ENCODE measurements around the gene MSI2. TPM values are rescaled to one million over a fixed set of nuclear protein-coding genes. Genes with fewer than 3 reads are reported as not detected.
A peak's percentile ranks its signal among the peaks of the same experiment; 100 is the strongest.
"Not testable (repeated sequence)": the region's sequence is repeated elsewhere in the genome, so short reads cannot be mapped to it uniquely, and the experiment has no call there.

MSI2 gene
- total RNA-seq, 1 donor from 2014 or later: 67.9 TPM

DNA sequence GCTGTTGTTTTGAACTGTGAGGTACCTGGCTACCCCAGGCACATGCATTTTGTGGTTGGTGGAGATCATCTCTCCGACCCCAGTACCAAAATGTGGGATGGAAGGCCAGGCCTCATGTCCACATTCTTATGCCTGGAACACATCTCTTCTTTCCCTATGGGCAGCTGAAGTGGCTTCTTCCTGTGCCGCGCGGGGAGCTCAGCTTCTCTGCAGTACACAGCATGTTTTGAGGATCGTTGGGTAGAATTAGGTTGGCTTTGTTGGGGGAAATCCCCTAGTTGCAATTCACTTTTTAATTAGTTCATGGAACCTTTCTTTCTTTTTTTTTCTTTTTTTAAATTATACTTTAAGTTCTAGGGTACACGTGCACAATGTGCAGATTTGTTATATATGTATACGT is 242.1 kb downstream of the MSI2 start:
- Mint-ChIP-seq H3K27me3 (ENCODE audit: low read depth, unreplicated experiment) (no peaks in the 10 kb centered on the region), H3K4me3 (ENCODE audit: unreplicated experiment) (no peak overlapping the region), H3K4me1 (ENCODE audit: low read depth, unreplicated experiment) (peaks cover 8% of the 10 kb centered on the region), H3K9me3 (ENCODE audit: unreplicated experiment) (no peaks in the 10 kb centered on the region), H3K27ac (ENCODE audit: unreplicated experiment) (no peak overlapping the region), H3K36me3 (ENCODE audit: low read depth, unreplicated experiment) (no peaks in the 10 kb centered on the region)
- Histone ChIP-seq H3K4me2 (ENCODE audit: low read length) (no peak overlapping the region), H2AFZ (ENCODE audit: low read depth, low read length) (no peak overlapping the region), H3K4me3 (ENCODE audit: insufficient read depth, low read depth, low read length) (no peak overlapping the region), H3K27me3 (ENCODE audit: insufficient read depth, low read length) (no peaks in the 10 kb centered on the region), H3K27ac (ENCODE audit: low read depth, low read length) (no peak overlapping the region), H3K9me3 (ENCODE audit: insufficient read depth, low read depth, low read length) (no peaks in the 10 kb centered on the region), H3K36me3 (ENCODE audit: insufficient read depth, low read length) (no peaks in the 10 kb centered on the region), H4K20me1 (ENCODE audit: insufficient read depth, low read length) (peaks cover 21% of the 10 kb centered on the region), H3K4me1 (ENCODE audit: insufficient read depth, low read length) (no peaks in the 10 kb centered on the region), H3K9ac (ENCODE audit: low read length) (no peak overlapping the region), H3K79me2 (ENCODE audit: insufficient read depth, low read length) (peaks cover 3% of the 10 kb centered on the region)
- TF ChIP-seq CTCF (IDR thresholded peaks at IDR 0.05; ENCODE audit: insufficient read depth, low read depth, low read length) (no peak), EZH2 (IDR thresholded peaks at IDR 0.05; ENCODE audit: insufficient read depth, low read length) (no peak)
- DNase-seq (ENCODE audit: low read depth) (no peak), FAIRE-seq (no peak)

- peaks cover 21% of the 10 kb centered on the region for H4K20me1 ChIP-seq (ENCODE audit: insufficient read depth, low read length)
- not testable (repeated sequence) for H3K4me1 Mint-ChIP-seq (ENCODE audit: low read depth, unreplicated experiment); H3K36me3 ChIP-seq (ENCODE audit: insufficient read depth, low read length); H3K79me2 ChIP-seq (ENCODE audit: insufficient read depth, low read length); H3K9me3 ChIP-seq (ENCODE audit: insufficient read depth, low read depth, low read length); H3K4me3 ChIP-seq (ENCODE audit: insufficient read depth, low read depth, low read length); H3K27me3 Mint-ChIP-seq (ENCODE audit: low read depth, unreplicated experiment); H3K27me3 ChIP-seq (ENCODE audit: insufficient read depth, low read length); FAIRE-seq; H3K4me2 ChIP-seq (ENCODE audit: low read length); DNase-seq (ENCODE audit: low read depth); H3K9me3 Mint-ChIP-seq (ENCODE audit: unreplicated experiment); H3K27ac Mint-ChIP-seq (ENCODE audit: unreplicated experiment); H3K27ac ChIP-seq (ENCODE audit: low read depth, low read length); H3K36me3 Mint-ChIP-seq (ENCODE audit: low read depth, unreplicated experiment); H3K4me1 ChIP-seq (ENCODE audit: insufficient read depth, low read length); H3K9ac ChIP-seq (ENCODE audit: low read length); H2AFZ ChIP-seq (ENCODE audit: low read depth, low read length); H3K4me3 Mint-ChIP-seq (ENCODE audit: unreplicated experiment)
Measured at GRCh38 chr17:57499221-57499620, 242.9 kb downstream of the MSI2 start.

DNA sequence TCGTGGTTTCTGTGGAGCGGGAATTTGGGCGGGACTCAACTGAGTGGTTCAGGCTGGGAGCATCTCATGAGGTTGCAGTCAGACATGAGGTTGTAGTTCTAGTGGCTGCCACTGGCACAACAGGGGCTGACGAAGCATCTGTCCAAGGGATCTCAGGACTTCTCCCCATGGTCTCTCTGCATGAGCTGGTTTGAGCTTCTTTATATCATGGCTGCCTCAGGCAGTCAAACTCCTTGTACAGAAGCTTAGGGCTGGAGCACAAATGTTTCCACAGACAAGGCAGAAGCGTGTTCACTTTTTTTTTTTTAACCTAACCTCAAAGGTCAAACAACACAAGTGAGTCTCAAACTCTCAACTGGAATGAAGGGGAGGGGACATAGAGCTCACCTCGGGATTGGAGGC is 243.3 kb downstream of the MSI2 start:
- FAIRE-seq: no peak
- Mint-ChIP-seq H3K36me3 (ENCODE audit: low read depth, unreplicated experiment) (no peaks in the 10 kb centered on the region), H3K27me3 (ENCODE audit: low read depth, unreplicated experiment) (no peaks in the 10 kb centered on the region), H3K4me1 (ENCODE audit: low read depth, unreplicated experiment) (peaks cover 8% of the 10 kb centered on the region), H3K4me3 (ENCODE audit: unreplicated experiment) (no peak overlapping the region), H3K9me3 (ENCODE audit: unreplicated experiment) (no peaks in the 10 kb centered on the region), H3K27ac (ENCODE audit: unreplicated experiment) (no peak overlapping the region)
- Histone ChIP-seq H3K27me3 (ENCODE audit: insufficient read depth, low read length) (no peaks in the 10 kb centered on the region), H2AFZ (ENCODE audit: low read depth, low read length) (no peak overlapping the region), H3K4me1 (ENCODE audit: insufficient read depth, low read length) (no peaks in the 10 kb centered on the region), H4K20me1 (ENCODE audit: insufficient read depth, low read length) (peaks cover 21% of the 10 kb centered on the region), H3K9ac (ENCODE audit: low read length) (no peak overlapping the region), H3K9me3 (ENCODE audit: insufficient read depth, low read depth, low read length) (no peaks in the 10 kb centered on the region), H3K79me2 (ENCODE audit: insufficient read depth, low read length) (peaks cover 3% of the 10 kb centered on the region), H3K36me3 (ENCODE audit: insufficient read depth, low read length) (no peaks in the 10 kb centered on the region), H3K27ac (ENCODE audit: low read depth, low read length) (no peak overlapping the region), H3K4me3 (ENCODE audit: insufficient read depth, low read depth, low read length) (no peak overlapping the region), H3K4me2 (ENCODE audit: low read length) (no peak overlapping the region)
- peak; percentile 49 for DNase-seq (ENCODE audit: low read depth)
- TF ChIP-seq CTCF (IDR thresholded peaks at IDR 0.05; ENCODE audit: insufficient read depth, low read depth, low read length): no peak
- no peak for TF ChIP-seq EZH2 (IDR thresholded peaks at IDR 0.05; ENCODE audit: insufficient read depth, low read length)
